HK-2 (cell line): ENCODE data around the gene POU2AF3.

Experiments used
- DNase-seq: peaks from one replicate; pipeline ENCODE4 v3.0.0-alpha.2; 2018; ENCODE audit not compliant: unreplicated experiment

The POU2AF3 gene

GRCh38 chr11:111329306-111330204 is 31.2 kb downstream of the POU2AF3 start:
- no peak for DNase-seq

GRCh38 chr11:111330234-111330893 is 32.0 kb downstream of the POU2AF3 start:
- no peak for DNase-seq

GRCh38 chr11:111331711-111332479 is 33.5 kb downstream of the POU2AF3 start:
- DNase-seq: no peak

GRCh38 chr11:111334532-111335502 is 36.5 kb downstream of the POU2AF3 start:
- DNase-seq: no peak

- no peak for DNase-seq
Measured at GRCh38 chr11:111335549-111335948, 37.2 kb downstream of the POU2AF3 start.

GRCh38 chr11:111336062-111336461 is 37.7 kb downstream of the POU2AF3 start:
- no peak for DNase-seq

- no peak for DNase-seq
Measured at GRCh38 chr11:111336582-111337256, 38.4 kb downstream of the POU2AF3 start.

- no peak for DNase-seq
Measured at GRCh38 chr11:111339758-111340388, 41.5 kb downstream of the POU2AF3 start.

- DNase-seq: no peak
Measured at GRCh38 chr11:111342329-111342728, 44.0 kb downstream of the POU2AF3 start.

GRCh38 chr11:111344032-111344431 is 45.7 kb downstream of the POU2AF3 start:
- DNase-seq: no peak

GRCh38 chr11:111347002-111347722 is 48.8 kb downstream of the POU2AF3 start:
- no peak for DNase-seq

- no peak for DNase-seq
Measured at GRCh38 chr11:111347723-111348115, 49.4 kb downstream of the POU2AF3 start.

GRCh38 chr11:111348147-111348546 is 49.8 kb downstream of the POU2AF3 start:
- no peak for DNase-seq

GRCh38 chr11:111349191-111349695 is 50.9 kb downstream of the POU2AF3 start:
- no peak for DNase-seq

- DNase-seq: no peak
Measured at GRCh38 chr11:111350811-111351210, 52.5 kb downstream of the POU2AF3 start.

GRCh38 chr11:111351374-111352055 is 53.2 kb downstream of the POU2AF3 start:
- no peak for DNase-seq

GRCh38 chr11:111352231-111352746 is 53.9 kb downstream of the POU2AF3 start:
- DNase-seq: no peak

- no peak for DNase-seq
Measured at GRCh38 chr11:111352935-111353710, 54.8 kb downstream of the POU2AF3 start.
